Inferior parietal cortex (tissue), 1 donor: ENCODE data around the gene FGF18.
"Not testable (repeated sequence)": the region's sequence is repeated elsewhere in the genome, so short reads cannot be mapped to it uniquely, and the experiment has no call there.

ENCODE experiments used
- DNase-seq: peaks from one replicate; pipeline ENCODE4 v3.0.0-alpha.2; 2016; ENCODE audit errors: extremely low spot score

The FGF18 gene

DNA sequence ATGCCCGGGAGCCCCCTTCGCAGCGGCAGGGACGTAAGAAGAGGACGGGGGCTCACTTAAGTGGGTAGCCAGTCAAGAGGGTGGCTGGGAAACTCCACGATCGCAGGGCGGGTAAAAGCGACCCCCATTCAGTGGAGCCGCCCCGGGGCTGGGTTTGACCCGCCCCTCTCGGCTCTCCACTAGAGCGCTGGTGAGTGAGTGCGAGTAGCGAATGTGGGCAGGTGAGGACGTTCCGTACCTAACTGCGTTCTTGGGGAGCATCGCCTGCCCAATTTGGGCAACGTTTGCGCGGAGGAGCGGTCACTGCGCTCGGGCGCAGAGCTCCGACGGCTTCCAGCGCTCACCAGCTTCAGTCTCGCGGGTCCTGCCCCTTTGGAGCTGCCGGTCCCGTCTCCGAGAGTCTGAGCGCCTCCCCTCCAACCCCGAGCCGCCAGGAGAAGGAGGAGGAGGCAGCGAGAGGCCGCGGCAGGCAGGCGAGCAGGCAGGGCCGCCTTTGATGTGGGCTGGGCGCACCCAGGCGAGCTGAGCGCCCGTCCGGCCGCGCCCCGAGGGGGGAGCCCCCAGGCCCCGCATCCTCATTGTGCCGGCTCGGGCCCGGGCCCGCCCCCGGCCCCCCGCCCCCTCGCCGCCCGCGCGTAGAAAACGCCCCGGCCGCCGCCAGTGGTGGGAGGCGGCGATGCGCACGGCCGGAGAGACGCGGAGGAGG is at the start of gene FGF18:
Gene FGF18, plus strand, starts transcription at position 666 of the 706 bp plus-strand sequence. CDS start 553 bp downstream, outside the sequence.
- no peak for DNase-seq

DNA sequence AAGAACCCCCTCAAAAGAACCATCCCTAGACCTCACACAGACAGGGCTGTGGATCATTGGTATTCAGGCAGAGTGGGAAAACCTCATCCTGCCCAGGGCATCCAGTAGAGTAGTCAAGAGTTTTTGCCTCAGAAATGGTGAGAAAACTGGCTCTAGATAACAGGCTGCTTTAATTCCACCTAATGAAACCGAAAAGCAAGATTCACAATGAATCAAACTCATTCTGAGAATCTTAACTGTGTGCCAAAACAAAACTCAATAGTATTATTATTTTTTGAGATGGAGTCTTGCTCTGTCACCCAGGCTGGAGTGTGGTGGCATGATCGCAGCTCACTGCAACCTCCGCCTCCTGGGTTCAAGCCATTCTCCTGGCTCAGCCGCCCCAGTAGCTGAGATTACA is 49.5 kb upstream of the FGF18 start:
- DNase-seq, result no peak

- DNase-seq, result not testable (repeated sequence)
Measured at GRCh38 chr5:171370881-171371280, 48.6 kb upstream of the FGF18 start.

DNA sequence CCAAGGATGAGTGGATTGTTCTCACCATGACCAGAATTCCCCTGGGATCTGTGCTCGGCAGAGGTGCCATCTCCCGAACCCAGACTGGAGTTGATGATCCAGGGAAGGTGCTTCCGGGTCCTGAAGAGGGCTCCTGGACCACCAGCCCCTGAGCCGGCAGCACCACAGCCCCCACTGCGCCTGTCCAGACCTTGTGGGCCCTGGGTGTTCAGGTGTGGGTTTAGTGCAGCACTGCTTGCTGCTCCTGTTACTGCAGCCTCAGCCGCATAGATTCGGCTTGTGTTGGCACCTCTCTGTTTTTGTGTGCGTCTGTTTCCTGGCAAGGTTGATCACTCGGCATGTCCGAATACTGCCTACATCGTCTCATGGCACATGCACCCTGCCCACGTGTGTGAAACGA is 48.1 kb upstream of the FGF18 start:
- DNase-seq, result no peak

- no peak for DNase-seq
Measured at GRCh38 chr5:171379961-171380360, 39.5 kb upstream of the FGF18 start.

DNA sequence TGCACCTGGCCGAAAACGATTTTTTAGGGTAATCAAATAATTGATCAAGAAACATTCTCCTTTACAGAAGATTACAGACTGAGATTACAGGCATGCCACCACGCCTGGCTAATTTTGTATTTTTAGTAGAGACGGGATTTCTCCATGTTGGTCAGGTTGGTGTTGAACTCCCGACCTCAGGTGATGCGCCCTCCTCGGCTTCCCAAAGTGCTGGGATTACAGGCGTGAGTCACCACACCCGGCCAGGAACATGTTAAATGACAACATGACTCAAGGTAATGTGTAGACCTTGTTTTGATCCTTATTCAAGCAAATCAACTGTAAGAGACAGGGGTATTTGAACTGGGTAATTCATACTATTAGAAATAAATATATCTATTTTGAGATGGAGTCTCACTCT is 35.0 kb upstream of the FGF18 start:
- not testable (repeated sequence) for DNase-seq

- not testable (repeated sequence) for DNase-seq
Measured at GRCh38 chr5:171384999-171385398, 34.4 kb upstream of the FGF18 start.

- no peak for DNase-seq
Measured at GRCh38 chr5:171386006-171386671, 33.3 kb upstream of the FGF18 start.

- no peak for DNase-seq
Measured at GRCh38 chr5:171386861-171387344, 32.5 kb upstream of the FGF18 start.

DNA sequence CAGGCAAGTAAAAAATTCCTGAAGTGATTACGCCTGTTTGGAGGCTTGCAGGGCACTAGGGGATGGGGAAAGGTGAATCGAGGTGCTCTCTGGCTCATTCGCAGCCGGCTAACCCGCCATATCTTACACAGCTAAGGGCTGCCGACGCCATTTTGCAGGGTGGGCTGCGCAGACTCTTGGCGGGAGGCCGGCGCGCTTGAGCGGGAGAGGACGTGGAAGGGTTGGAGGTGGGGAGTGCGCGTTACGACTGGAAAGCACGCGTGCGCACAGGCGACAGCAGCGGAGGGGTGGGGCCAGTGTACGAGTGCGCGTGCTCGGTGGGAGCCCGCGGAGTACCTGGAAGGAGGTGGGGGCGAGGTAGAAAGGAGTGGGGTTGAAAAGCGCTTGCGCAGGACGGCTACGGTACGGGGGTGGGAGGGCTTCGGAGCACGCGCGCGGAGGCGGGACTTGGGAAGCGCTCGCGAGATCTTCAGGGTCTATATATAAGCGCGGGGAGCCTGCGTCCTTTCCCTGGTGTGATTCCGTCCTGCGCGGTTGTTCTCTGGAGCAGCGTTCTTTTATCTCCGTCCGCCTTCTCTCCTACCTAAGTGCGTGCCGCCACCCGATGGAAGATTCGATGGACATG is 32.0 kb upstream of the FGF18 start, which contains the start of gene NPM1:
Gene NPM1, plus strand, starts transcription at position 505 of the 625 bp plus-strand sequence. Its CDS starts 100 bp downstream, at position 605.
- peak; percentile 96 for DNase-seq

GRCh38 chr5:171387970-171388815 is 31.3 kb upstream of the FGF18 start:
- peak; percentile 62 for DNase-seq

- DNase-seq, result no peak
Measured at GRCh38 chr5:171388816-171389168, 30.7 kb upstream of the FGF18 start.

DNA sequence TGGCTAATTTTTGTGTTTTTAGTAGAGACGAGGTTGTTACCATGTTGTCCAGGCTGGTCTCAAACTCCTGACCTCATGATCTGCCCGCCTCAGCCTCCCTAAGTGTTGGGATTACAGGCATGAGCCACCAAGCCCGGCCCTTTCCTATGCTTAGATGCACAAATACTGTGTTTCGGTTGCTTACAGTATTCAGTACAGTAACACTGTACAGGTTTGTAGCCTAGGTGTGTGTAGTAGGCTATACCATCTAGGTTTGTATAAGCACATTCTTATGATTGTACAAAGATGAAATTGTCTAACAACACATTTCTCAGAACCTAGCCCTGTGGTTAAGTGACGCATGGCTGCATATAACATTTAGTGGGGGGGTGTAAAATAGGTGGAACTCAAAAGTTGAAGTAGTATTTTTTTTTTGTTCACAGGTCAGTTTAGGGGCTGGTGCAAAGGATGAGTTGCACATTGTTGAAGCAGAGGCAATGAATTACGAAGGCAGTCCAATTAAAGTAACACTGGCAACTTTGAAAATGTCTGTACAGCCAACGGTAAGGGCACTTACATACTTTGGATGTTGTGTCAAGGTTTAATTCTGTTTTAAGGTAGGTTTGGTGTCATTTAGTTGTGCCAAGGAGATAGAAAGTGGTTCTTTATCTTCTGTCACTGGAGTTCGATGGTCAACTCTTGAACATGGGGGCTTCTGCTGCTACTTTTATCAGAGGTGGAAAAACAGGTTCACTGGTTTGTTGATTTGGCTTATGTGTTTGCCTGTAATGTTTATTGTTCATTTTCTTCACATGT is 28.4 kb upstream of the FGF18 start:
- no peak for DNase-seq

GRCh38 chr5:171391996-171392577 is 27.4 kb upstream of the FGF18 start:
- no peak for DNase-seq

- DNase-seq, result no peak
Measured at GRCh38 chr5:171392585-171393159, 26.8 kb upstream of the FGF18 start.

- DNase-seq, result no peak
Measured at GRCh38 chr5:171395042-171395441, 24.4 kb upstream of the FGF18 start.

DNA sequence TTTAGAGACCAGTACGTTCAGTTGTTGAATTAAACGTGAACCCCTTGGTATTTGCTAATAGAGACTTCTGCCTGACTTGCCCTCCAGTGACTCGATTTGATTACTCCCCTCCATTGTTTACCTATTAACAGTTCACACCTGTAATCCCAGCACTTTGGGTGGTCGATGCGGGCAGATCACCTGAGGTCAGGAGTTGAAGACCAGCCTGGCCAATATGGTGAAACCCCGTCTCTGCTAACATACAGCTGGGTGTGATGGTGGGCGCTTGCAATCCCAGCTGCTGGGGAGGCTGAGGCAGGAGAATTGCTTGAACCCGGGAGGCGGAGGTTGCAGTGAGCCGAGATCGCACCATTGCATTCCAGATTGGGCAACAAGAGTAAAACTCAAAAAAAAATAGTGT is 22.9 kb upstream of the FGF18 start:
- not testable (repeated sequence) for DNase-seq

GRCh38 chr5:171397190-171397589 is 22.3 kb upstream of the FGF18 start:
- no peak for DNase-seq

DNA sequence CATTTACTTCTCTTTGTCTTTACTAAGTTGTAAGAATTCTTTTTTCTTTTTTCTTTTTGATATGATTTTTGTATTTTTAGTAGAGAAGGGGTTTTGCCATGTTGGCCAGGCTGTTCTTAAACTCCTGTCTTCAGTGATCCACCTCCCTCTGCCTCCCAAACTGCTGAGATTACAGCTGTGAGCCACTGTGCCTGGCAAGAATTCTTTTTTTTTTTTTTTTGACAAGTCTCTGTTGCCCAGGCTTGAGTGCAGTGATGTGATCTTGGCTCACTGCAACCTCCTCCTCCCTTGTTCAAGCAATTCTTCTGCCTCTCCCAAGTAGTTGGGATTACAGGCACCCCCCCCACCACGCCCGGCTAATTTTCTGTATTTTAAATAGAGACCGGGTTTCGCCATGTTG is 21.8 kb upstream of the FGF18 start:
- DNase-seq, result no peak

- DNase-seq, result not testable (repeated sequence)
Measured at GRCh38 chr5:171398660-171399059, 20.8 kb upstream of the FGF18 start.
